ENCODE measurements around the gene ITGA8. TPM values are rescaled to one million over a fixed set of nuclear protein-coding genes. Genes with fewer than 3 reads are reported as not detected.
A peak's percentile ranks its signal among the peaks of the same experiment; 100 is the strongest.
"Not testable (repeated sequence)": the region's sequence is repeated elsewhere in the genome, so short reads cannot be mapped to it uniquely, and the experiment has no call there.

ITGA8 gene
- total RNA-seq, 1 donor from 2014 or later: 4.5 TPM

GRCh38 chr10:15485684-15486316 is 233.9 kb downstream of the ITGA8 start:
- ATAC-seq (peak; percentile 81), DNase-seq (ENCODE audit: low spot score) (no peak)
- intact Hi-C loops (cut with DNase I): loop anchor here (10.0 kb wide), 1 partner anchor 99 kb away; no protein-coding TSS in a partner anchor

GRCh38 chr10:15485027-15485426 is 234.7 kb downstream of the ITGA8 start:
- intact Hi-C loops (cut with DNase I): loop anchor here (10.0 kb wide), 1 partner anchor 100 kb away; no protein-coding TSS in a partner anchor
- DNase-seq (ENCODE audit: low spot score) (no peak), ATAC-seq (no peak)

- DNase-seq (ENCODE audit: low spot score): no peak
- ATAC-seq: no peak
- intact Hi-C loops (cut with DNase I): loop anchor here (10.0 kb wide), 1 partner anchor 101 kb away; no protein-coding TSS in a partner anchor
Measured at GRCh38 chr10:15484128-15484527, 235.6 kb downstream of the ITGA8 start.

GRCh38 chr10:15483215-15484075 is 236.3 kb downstream of the ITGA8 start:
- ATAC-seq: no peak
- DNase-seq (ENCODE audit: low spot score): no peak
- intact Hi-C loops (cut with DNase I): loop anchor here (10.0 kb wide), 1 partner anchor 101 kb away; no protein-coding TSS in a partner anchor

- DNase-seq (ENCODE audit: low spot score): no peak
- peak; percentile 69 for ATAC-seq
- intact Hi-C loops (cut with DNase I): loop anchor here (10.0 kb wide), 1 partner anchor 103 kb away; no protein-coding TSS in a partner anchor
Measured at GRCh38 chr10:15482156-15482555, 237.6 kb downstream of the ITGA8 start.

- intact Hi-C loops (cut with DNase I): no loop called here
Measured at GRCh38 chr10:15478950-15479349, 240.8 kb downstream of the ITGA8 start.

GRCh38 chr10:15478429-15478828 is 241.3 kb downstream of the ITGA8 start:
- ATAC-seq (no peak), DNase-seq (ENCODE audit: low spot score) (no peak)
- intact Hi-C loops (cut with DNase I): no loop called here

More at GRCh38 chr10:15478950-15479349, 240.8 kb downstream of the ITGA8 start:
- no peak for DNase-seq (ENCODE audit: low spot score)
- no peak for ATAC-seq

- no peak for DNase-seq (ENCODE audit: low spot score)
- intact Hi-C loops (cut with DNase I): no loop called here
- ATAC-seq: no peak
Measured at GRCh38 chr10:15476337-15476736, 243.4 kb downstream of the ITGA8 start.

- DNase-seq (ENCODE audit: low spot score); intact Hi-C loops (cut with DNase I); ATAC-seq: not testable (repeated sequence)
Measured at GRCh38 chr10:15475439-15475838, 244.3 kb downstream of the ITGA8 start.

- DNase-seq (ENCODE audit: low spot score) (no peak), ATAC-seq (no peak)
- intact Hi-C loops (cut with DNase I): no loop called here
Measured at GRCh38 chr10:15474671-15475070, 245.1 kb downstream of the ITGA8 start.

GRCh38 chr10:15473396-15473767 is 246.3 kb downstream of the ITGA8 start:
- DNase-seq (ENCODE audit: low spot score) (no peak), ATAC-seq (no peak)
- intact Hi-C loops (cut with DNase I): no loop called here

GRCh38 chr10:15472431-15473395 is 247.0 kb downstream of the ITGA8 start:
- intact Hi-C loops (cut with DNase I): no loop called here
- peak; percentile 92 for ATAC-seq

GRCh38 chr10:15472008-15472407 is 247.7 kb downstream of the ITGA8 start:
- ATAC-seq (peak; percentile 76), DNase-seq (ENCODE audit: low spot score) (no peak)
- intact Hi-C loops (cut with DNase I): no loop called here

More at GRCh38 chr10:15472431-15473395, 247.0 kb downstream of the ITGA8 start:
- DNase-seq (ENCODE audit: low spot score): no peak

GRCh38 chr10:15469111-15469510 is 250.6 kb downstream of the ITGA8 start:
- ATAC-seq: no peak
- no peak for DNase-seq (ENCODE audit: low spot score)
- intact Hi-C loops (cut with DNase I): no loop called here

- DNase-seq (ENCODE audit: low spot score): no peak
Measured at GRCh38 chr10:15464381-15464780, 255.3 kb downstream of the ITGA8 start.

More at GRCh38 chr10:15464381-15464780, 255.3 kb downstream of the ITGA8 start:
- ATAC-seq: no peak
- intact Hi-C loops (cut with DNase I): no loop called here
